GM18507 (cell line): ENCODE measurements around the gene DDX23.
"Not testable (repeated sequence)": the region's sequence is repeated elsewhere in the genome, so short reads cannot be mapped to it uniquely, and the experiment has no call there.

Source experiments
- DNase-seq: peaks from one replicate; pipeline ENCODE4 v3.0.0; 2011; ENCODE audit warnings: low read depth; ENCODE audit not compliant: insufficient read length; ENCODE audit errors: extremely low spot score
- FAIRE-seq: peaks from 2 replicates; lab custom pipeline; 2011; peaks lifted over from hg19 to GRCh38; lab: Jason Lieb, UNC

DDX23 gene

GRCh38 chr12:48865281-48866051 is 13.5 kb upstream of the DDX23 start, which contains the start of gene RND1:
RND1 (minus strand) TSS chr12:48865870; CDS start chr12:48865767, 103 bp downstream.
- FAIRE-seq, result peak; percentile 99
- peak; percentile 77 for DNase-seq

GRCh38 chr12:48863291-48863690 is 11.3 kb upstream of the DDX23 start:
- DNase-seq (no peak), FAIRE-seq (no peak)

- DNase-seq (no peak), FAIRE-seq (no peak)
Measured at GRCh38 chr12:48862760-48863159, 10.8 kb upstream of the DDX23 start.

- DNase-seq, result no peak
- no peak for FAIRE-seq
Measured at GRCh38 chr12:48861111-48861510, 9.1 kb upstream of the DDX23 start.

- DNase-seq, FAIRE-seq: not testable (repeated sequence)
Measured at GRCh38 chr12:48860236-48860635, 8.3 kb upstream of the DDX23 start.

- no peak for FAIRE-seq
Measured at GRCh38 chr12:48859607-48860006, 7.6 kb upstream of the DDX23 start.

GRCh38 chr12:48858043-48858442 is 6.1 kb upstream of the DDX23 start:
- FAIRE-seq (no peak), DNase-seq (no peak)

More at GRCh38 chr12:48859607-48860006, 7.6 kb upstream of the DDX23 start:
- DNase-seq, result no peak

GRCh38 chr12:48857278-48857994 is 5.5 kb upstream of the DDX23 start:
- no peak for DNase-seq

GRCh38 chr12:48856379-48856778 is 4.4 kb upstream of the DDX23 start:
- DNase-seq, result no peak
- FAIRE-seq, result no peak

More at GRCh38 chr12:48857278-48857994, 5.5 kb upstream of the DDX23 start:
- FAIRE-seq, result no peak

DNA sequence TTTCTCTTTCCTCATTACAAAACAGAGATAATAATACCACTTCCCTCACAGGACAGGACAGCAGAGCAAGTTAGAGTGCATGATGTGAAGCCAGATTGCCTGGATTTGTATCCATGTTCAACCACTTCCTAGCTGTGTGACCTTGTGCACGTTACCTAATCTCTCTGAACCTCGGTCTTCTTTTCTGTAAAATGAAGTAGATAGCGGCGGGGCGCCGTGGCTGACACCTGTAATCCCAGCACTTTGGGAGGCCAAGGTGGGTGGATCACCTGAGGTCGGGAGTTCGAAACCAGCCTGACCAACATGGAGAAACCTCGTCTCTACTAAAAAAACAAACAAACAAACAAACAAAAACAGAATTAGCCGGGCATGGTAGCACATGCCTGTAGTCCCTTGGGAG is 3.0 kb upstream of the DDX23 start:
- DNase-seq, FAIRE-seq: not testable (repeated sequence)

- DNase-seq (no peak), FAIRE-seq (no peak)
Measured at GRCh38 chr12:48854488-48854887, 2.5 kb upstream of the DDX23 start.

GRCh38 chr12:48852734-48853688 is 1.0 kb upstream of the DDX23 start:
- FAIRE-seq, result peak; percentile 93
- DNase-seq, result peak; percentile 48

GRCh38 chr12:48842021-48842420 is 9.9 kb downstream of the DDX23 start:
- DNase-seq, FAIRE-seq: not testable (repeated sequence)

DNA sequence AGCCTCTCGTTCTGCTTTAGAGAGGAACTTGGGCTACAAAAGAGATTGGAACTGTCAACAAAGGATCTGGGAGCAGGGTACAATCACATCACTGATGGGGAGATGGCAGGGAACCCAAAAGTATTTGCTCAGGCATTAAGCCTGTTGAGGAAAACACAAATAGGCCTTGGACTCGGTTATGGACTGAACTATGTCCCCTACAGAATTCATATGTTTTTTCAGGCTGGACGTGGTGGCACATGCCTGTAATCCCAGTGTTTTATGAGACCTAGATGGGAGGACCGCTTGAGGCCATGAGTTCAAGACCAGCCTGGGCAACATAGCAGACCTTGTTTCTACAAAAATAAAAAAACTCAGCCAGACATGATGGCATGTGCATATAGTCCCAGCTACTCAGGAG is 13.9 kb downstream of the DDX23 start:
- FAIRE-seq (no peak), DNase-seq (no peak)

- FAIRE-seq (no peak), DNase-seq (no peak)
Measured at GRCh38 chr12:48832321-48833060, 19.5 kb downstream of the DDX23 start.

DNA sequence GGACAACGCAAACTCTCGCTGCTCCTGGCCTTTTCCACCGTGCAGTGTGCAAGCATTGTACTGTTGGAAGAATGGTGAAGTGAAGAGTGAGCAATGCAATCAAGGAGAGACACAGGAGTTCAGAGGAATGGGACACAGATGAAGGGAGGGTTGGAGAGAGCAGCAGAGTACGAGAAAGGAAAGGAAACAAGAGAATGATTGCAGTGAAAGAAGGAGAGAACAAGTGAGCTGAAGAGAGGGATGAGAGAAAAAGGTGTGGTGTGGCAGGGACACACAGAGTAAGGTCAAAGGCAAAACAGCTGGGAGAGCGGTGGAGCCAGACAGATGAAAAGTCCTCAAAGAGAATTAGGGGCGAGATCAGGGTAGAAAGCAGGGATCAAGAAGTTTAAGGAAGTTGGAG is 20.7 kb downstream of the DDX23 start:
- no peak for FAIRE-seq

GRCh38 chr12:48828841-48829575 is 23.0 kb downstream of the DDX23 start:
- no peak for DNase-seq
- FAIRE-seq, result no peak

More for the DNA sequence above, 20.7 kb downstream of the DDX23 start:
- DNase-seq, result no peak

GRCh38 chr12:48828293-48828692 is 23.7 kb downstream of the DDX23 start:
- FAIRE-seq, result no peak

More at GRCh38 chr12:48828293-48828692, 23.7 kb downstream of the DDX23 start:
- no peak for DNase-seq
